Spleen (tissue), 13 donors: ENCODE data around the gene SUSD4. TPM values are rescaled to one million over a fixed set of nuclear protein-coding genes. Genes with fewer than 3 reads are reported as not detected.
A peak's percentile ranks its signal among the peaks of the same experiment; 100 is the strongest.

Experiments
- DNase-seq: peaks from one replicate; pipeline ENCODE4 v3.0.0-alpha.2; 2020
- H3K27ac ChIP-seq, 8 donors: fragments of 200-600 bp; sonication (generic) in 7 of 8; 1 replicate in 4 of 8; 2 replicates in 4 of 8; pipeline versions ENCODE4 v1.5.0 to v1.8.0; 2016 to 2021; ENCODE audit warnings: inconsistent platforms in 4 of 8, mild to moderate bottlenecking in 4 of 8, moderate library complexity in 1 of 8
- H3K27me3 ChIP-seq, 7 donors: fragments of 200-600 bp; sonication (generic) in 6 of 7; replicated peaks in 1 of 7; 1 replicate in 4 of 7; 2 replicates in 3 of 7; pipeline versions ENCODE4 v1.5.0 to v1.8.0; 2016 to 2021; ENCODE audit warnings: inconsistent platforms in 3 of 7, mild to moderate bottlenecking in 1 of 7
- H3K36me3 ChIP-seq, 6 donors: fragments of 200-600 bp; sonication (generic) in 5 of 6; 1 replicate in 4 of 6; 2 replicates in 2 of 6; pipeline versions ENCODE4 v1.5.0 to v1.8.0; 2016 to 2021; ENCODE audit warnings: inconsistent platforms in 2 of 6
- H3K4me1 ChIP-seq, 6 donors: fragments of 200-600 bp; sonication (generic) in 5 of 6; 1 replicate in 3 of 6; 2 replicates in 3 of 6; pipeline versions ENCODE4 v1.5.0 to v1.8.0; 2016 to 2021; ENCODE audit warnings: inconsistent platforms in 3 of 6
- H3K4me3 ChIP-seq, 8 donors: fragments of 200-600 bp; sonication (generic) in 7 of 8; 1 replicate in 4 of 8; 2 replicates in 4 of 8; pipeline versions ENCODE4 v1.5.0 to v1.8.0; 2016 to 2021; ENCODE audit warnings: inconsistent platforms in 4 of 8, mild to moderate bottlenecking in 4 of 8, moderate library complexity in 2 of 8
- H3K9me3 ChIP-seq, 8 donors: fragments of 200-600 bp; sonication (generic) in 7 of 8; 1 replicate in 4 of 8; 2 replicates in 4 of 8; pipeline versions ENCODE4 v1.5.0 to v1.8.0; 2016 to 2021; ENCODE audit warnings: inconsistent platforms in 4 of 8
- CTCF ChIP-seq, 11 experiments: fragments of 200-600 bp in 7 of 11; fragments of 450-650 bp in 4 of 11; sonication (generic) in 4 of 11; IDR thresholded peaks in 8 of 11; conservative IDR thresholded peaks in 3 of 11; 1 replicate in 7 of 11; 2 replicates in 4 of 11; pipeline versions ENCODE4 v1.4.0 to v1.8.0; 2016 to 2021; ENCODE audit warnings: antibody characterized with exemption in 11 of 11, inconsistent platforms in 4 of 11, mild to moderate bottlenecking in 1 of 11
- POLR2A ChIP-seq, 3 donors: fragments of 450-650 bp; IDR thresholded peaks; one replicate each; pipeline ENCODE4 v1.5.1; 2017; ENCODE audit warnings: antibody characterized with exemption in 3 of 3, mild to moderate bottlenecking in 1 of 3
- POLR2AphosphoS5 ChIP-seq, 3 donors: sonication (generic); formaldehyde crosslinking; IDR thresholded peaks; one replicate each; pipeline ENCODE4 v1.5.1; 2017; ENCODE audit warnings: antibody characterized with exemption in 3 of 3
- WGBS, 5 donors: extraction: QIAGEN DNeasy Blood & Tissue Kit in 3 of 5; methylation state at CpG; one replicate each; pipeline versions ENCODE4 v1.1.5 to v1.1.7; 2013 to 2018; 5-methylcytosine and 5-hydroxymethylcytosine counted together
- intact Hi-C: fragments of 100-400 bp; cut with DNase I; formaldehyde crosslinking; loops from one replicate; pipeline ENCODE4 v1.15.0; 2023; ENCODE audit warnings: low total_unique reads
- long read RNA-seq, 2 donors: transcript quantifications; one replicate each; lab custom pipeline, GENCODE V29; 2026
- polyA plus RNA-seq, 3 donors: library from polyadenylated mRNA; stranded (reverse); fragments of 200-250 nt; gene quantifications; one replicate each; pipeline ENCODE4 v1.2.1, GENCODE V29; 2013
- total RNA-seq, 7 donors: library from RNA; depleted of rRNA in 3 of 7; stranded (reverse); fragments of >200 nt in 3 of 7; fragmentation: NEBNext Ultra II Directional in 4 of 7; extraction: Animal tissue kit (Norgen Biotek cat#: 25700) in 4 of 7; gene quantifications; one replicate each; pipeline versions ENCODE4 v1.1.0 to v1.2.1, GENCODE V29; 2016 to 2021
- donor health status: healthy with polysubstance abuse.
- donor health status: DM: no; HTN: no; CAD: no; lungs with moderate emphysema.
- donor health status: DM: no; HTN: no; CAD: no.
- donor health status: Bipolar disorder and iron deficiency.
- donor health status: healthy.
- donor health status: DM: no; HTN: no; CAD: no.
- donor health status: DM: yes; HTN: yes; CAD: no.

SUSD4 gene
- total RNA-seq (1 to 10 TPM in 3 of 7 donors, under 1 TPM in 4; 0.43 to 2.1 (median 0.69) TPM), polyA plus RNA-seq (under 1 TPM; 0.35 to 0.79 (median 0.54) TPM)
- long read RNA-seq, donor 1: 0 reads
- long read RNA-seq, donor 2, partial matches to known transcripts: 0 of 1 reads
- long read RNA-seq, donor 2, other reads (novel, unspliced or antisense): 0 of 1 reads

GRCh38 chr1:223363856-223364684 lies at the start of gene SUSD4:
Gene SUSD4 (minus strand): TSS chr1:223364176. CDS start chr1:223363425, 751 bp downstream.
- intact Hi-C loops: no loop called here
- Histone ChIP-seq H3K9me3 (no peaks in the 10 kb centered on the region), H3K27me3 (peaks cover 0 to 72% (median 24%) of the 10 kb centered on the region in 7 donors), H3K4me3 (peak within 1 kb of the TSS; percentile 27 to 76 (median 43)), H3K36me3 (no peaks in the 10 kb centered on the region), H3K27ac (no peak within 1 kb of the TSS), H3K4me1 (peaks cover 6 to 28% (median 22%) of the 10 kb centered on the region in 6 donors)
- TF ChIP-seq POLR2AphosphoS5 (IDR thresholded peaks at IDR 0.05): peak in 1 of 3 donors; percentile 18
- no peak for TF ChIP-seq CTCF (IDR thresholded peaks at IDR 0.05 in 8 of 11, conservative IDR thresholded peaks at IDR 0.05 in 3 of 11)
- TF ChIP-seq POLR2A (IDR thresholded peaks at IDR 0.05): no peak
- 0 to 1% (median 1%) methylated on average over 24 to 111 of the region's 111 CpGs for WGBS, 5 donors
- peak; percentile 85 for DNase-seq

GRCh38 chr1:223413216-223413615 lies 49.2 kb upstream of the SUSD4 start:
- TF ChIP-seq CTCF (IDR thresholded peaks at IDR 0.05 in 8 of 11, conservative IDR thresholded peaks at IDR 0.05 in 3 of 11) (no peak), POLR2AphosphoS5 (IDR thresholded peaks at IDR 0.05) (no peak), POLR2A (IDR thresholded peaks at IDR 0.05) (no peak)
- intact Hi-C loops: no loop called here
- DNase-seq: no peak
- Histone ChIP-seq H3K9me3 (no peaks in the 10 kb centered on the region), H3K4me1 (no peaks in the 10 kb centered on the region), H3K36me3 (no peaks in the 10 kb centered on the region), H3K27ac (no peak overlapping the region), H3K4me3 (no peak overlapping the region), H3K27me3 (no peaks in the 10 kb centered on the region)
- 79 to 88% (median 86%) methylated on average over 2 of the region's 2 CpGs for WGBS, 5 donors

- H3K36me3 ChIP-seq: no peaks in the 10 kb centered on the region
- H3K4me3 ChIP-seq: no peak overlapping the region
- no peaks in the 10 kb centered on the region for H3K9me3 ChIP-seq
- H3K4me1 ChIP-seq: no peaks in the 10 kb centered on the region
- TF ChIP-seq POLR2AphosphoS5 (IDR thresholded peaks at IDR 0.05) (no peak), CTCF (IDR thresholded peaks at IDR 0.05 in 8 of 11, conservative IDR thresholded peaks at IDR 0.05 in 3 of 11) (no peak), POLR2A (IDR thresholded peaks at IDR 0.05) (no peak)
- no peaks in the 10 kb centered on the region for H3K27me3 ChIP-seq
- intact Hi-C loops: no loop called here
- H3K27ac ChIP-seq: no peak overlapping the region
- DNase-seq: no peak
Measured at GRCh38 chr1:223411710-223412109, 47.7 kb upstream of the SUSD4 start.

GRCh38 chr1:223411309-223411708 lies 47.3 kb upstream of the SUSD4 start:
- 25 to 38% (median 30%) methylated on average over 2 of the region's 2 CpGs for WGBS, 5 donors
- no peaks in the 10 kb centered on the region for H3K4me1 ChIP-seq
- H3K36me3 ChIP-seq: no peaks in the 10 kb centered on the region
- no peak overlapping the region for H3K4me3 ChIP-seq
- no peak for DNase-seq
- no peak overlapping the region for H3K27ac ChIP-seq
- TF ChIP-seq POLR2A (IDR thresholded peaks at IDR 0.05) (no peak), POLR2AphosphoS5 (IDR thresholded peaks at IDR 0.05) (no peak)
- H3K27me3 ChIP-seq: no peaks in the 10 kb centered on the region
- intact Hi-C loops: no loop called here
- no peaks in the 10 kb centered on the region for H3K9me3 ChIP-seq
